Tibial nerve (tissue), 4 donors: ENCODE results near the gene FFAR4. TPM values are rescaled to one million over a fixed set of nuclear protein-coding genes. Genes with fewer than 3 reads are reported as not detected.

Experiments used
- DNase-seq, 2 donors: peaks; one replicate each; pipeline ENCODE4 v3.0.0-alpha.2; 2019; ENCODE audit warnings: low spot score in 2 of 2
- H3K27ac ChIP-seq, 4 donors: fragments of 200-600 bp; sonication (generic) in 3 of 4; one replicate each; pipeline ENCODE4 v1.5.1; 2017 to 2019; ENCODE audit warnings: mild to moderate bottlenecking in 1 of 4
- H3K27me3 ChIP-seq, 2 donors: fragments of 200-600 bp; sonication (generic) in 1 of 2; one replicate each; pipeline versions ENCODE4 v1.5.1 to v1.6.0; 2017 to 2019
- H3K36me3 ChIP-seq, 3 donors: fragments of 200-600 bp; sonication (generic); one replicate each; pipeline ENCODE4 v1.5.1; 2018 to 2019
- H3K4me1 ChIP-seq, 4 donors: fragments of 200-600 bp; sonication (generic) in 3 of 4; one replicate each; pipeline ENCODE4 v1.5.1; 2017 to 2019
- H3K4me3 ChIP-seq, 4 donors: fragments of 200-600 bp; sonication (generic) in 3 of 4; one replicate each; pipeline ENCODE4 v1.5.1; 2017 to 2019; ENCODE audit warnings: mild to moderate bottlenecking in 1 of 4, moderate library complexity in 1 of 4
- H3K9me3 ChIP-seq, 4 donors: fragments of 200-600 bp; sonication (generic) in 3 of 4; one replicate each; pipeline ENCODE4 v1.5.1; 2017 to 2019
- EP300 ChIP-seq, 2 donors: sonication (generic); formaldehyde crosslinking; IDR thresholded peaks; one replicate each; pipeline ENCODE4 v1.6.1; 2017; ENCODE audit warnings: antibody characterized with exemption in 2 of 2, mild to moderate bottlenecking in 1 of 2
- POLR2A ChIP-seq, 2 donors: fragments of 450-650 bp; IDR thresholded peaks; one replicate each; pipeline ENCODE4 v1.6.1; 2017; ENCODE audit warnings: antibody characterized with exemption in 2 of 2, mild to moderate bottlenecking in 2 of 2, moderate library complexity in 2 of 2
- WGBS, 2 donors: methylation state at CpG; one replicate each; pipeline ENCODE4 v1.1.5; 2018; 5-methylcytosine and 5-hydroxymethylcytosine counted together
- total RNA-seq, 4 donors: library from RNA; depleted of rRNA; stranded (reverse); fragments of >200 nt; gene quantifications; one replicate each; pipeline ENCODE4 v1.1.0, GENCODE V29; 2016
- TF ChIP-seq, protein P1 (sequence below), 5 experiments: fragments of 200-600 bp in 3 of 5; fragments of 450-650 bp in 2 of 5; sonication (generic) in 3 of 5; IDR thresholded peaks; one replicate each; pipeline ENCODE4 v1.5.1; 2016 to 2019; ENCODE audit warnings: antibody characterized with exemption in 5 of 5, mild to moderate bottlenecking in 3 of 5, moderate library complexity in 2 of 5

Gene FFAR4
- total RNA-seq, 4 donors from 2014 or later = 0.39 to 1.5 (median 0.97) TPM

DNA sequence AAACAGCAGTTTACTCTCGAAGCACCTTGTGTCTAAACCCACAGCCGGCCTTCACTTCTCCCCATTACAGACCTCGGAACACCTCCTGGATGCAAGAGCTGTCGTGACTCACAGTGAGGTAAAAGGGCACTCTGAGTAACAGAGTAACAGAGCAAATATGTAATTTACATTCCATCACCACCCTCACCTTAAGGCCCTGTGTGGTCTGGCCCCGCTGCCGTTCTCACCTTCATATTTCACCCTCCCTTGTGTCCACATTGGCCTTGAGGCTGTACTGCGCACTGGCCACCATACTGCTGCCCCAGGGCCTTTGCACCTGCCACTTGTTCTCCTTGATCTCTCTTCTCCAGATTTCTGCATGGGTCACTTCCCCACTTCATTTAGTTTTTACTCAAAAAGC, 12.6 kb downstream of the FFAR4 start:
- no peak overlapping the region for H3K4me3 ChIP-seq
- no peak overlapping the region for H3K27ac ChIP-seq
- H3K27me3 ChIP-seq = no peaks in the 10 kb centered on the region
- TF ChIP-seq POLR2A (IDR thresholded peaks at IDR 0.05) (no peak), EP300 (IDR thresholded peaks at IDR 0.05) (no peak)
- TF ChIP-seq, protein P1, sequence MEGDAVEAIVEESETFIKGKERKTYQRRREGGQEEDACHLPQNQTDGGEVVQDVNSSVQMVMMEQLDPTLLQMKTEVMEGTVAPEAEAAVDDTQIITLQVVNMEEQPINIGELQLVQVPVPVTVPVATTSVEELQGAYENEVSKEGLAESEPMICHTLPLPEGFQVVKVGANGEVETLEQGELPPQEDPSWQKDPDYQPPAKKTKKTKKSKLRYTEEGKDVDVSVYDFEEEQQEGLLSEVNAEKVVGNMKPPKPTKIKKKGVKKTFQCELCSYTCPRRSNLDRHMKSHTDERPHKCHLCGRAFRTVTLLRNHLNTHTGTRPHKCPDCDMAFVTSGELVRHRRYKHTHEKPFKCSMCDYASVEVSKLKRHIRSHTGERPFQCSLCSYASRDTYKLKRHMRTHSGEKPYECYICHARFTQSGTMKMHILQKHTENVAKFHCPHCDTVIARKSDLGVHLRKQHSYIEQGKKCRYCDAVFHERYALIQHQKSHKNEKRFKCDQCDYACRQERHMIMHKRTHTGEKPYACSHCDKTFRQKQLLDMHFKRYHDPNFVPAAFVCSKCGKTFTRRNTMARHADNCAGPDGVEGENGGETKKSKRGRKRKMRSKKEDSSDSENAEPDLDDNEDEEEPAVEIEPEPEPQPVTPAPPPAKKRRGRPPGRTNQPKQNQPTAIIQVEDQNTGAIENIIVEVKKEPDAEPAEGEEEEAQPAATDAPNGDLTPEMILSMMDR (IDR thresholded peaks at IDR 0.05) = no peak
- H3K36me3 ChIP-seq = no peaks in the 10 kb centered on the region
- no peaks in the 10 kb centered on the region for H3K9me3 ChIP-seq
- no peaks in the 10 kb centered on the region for H3K4me1 ChIP-seq
- DNase-seq = no peak
- 86 to 90% methylated on average over 7 of the region's 7 CpGs for WGBS, 2 donors

DNA sequence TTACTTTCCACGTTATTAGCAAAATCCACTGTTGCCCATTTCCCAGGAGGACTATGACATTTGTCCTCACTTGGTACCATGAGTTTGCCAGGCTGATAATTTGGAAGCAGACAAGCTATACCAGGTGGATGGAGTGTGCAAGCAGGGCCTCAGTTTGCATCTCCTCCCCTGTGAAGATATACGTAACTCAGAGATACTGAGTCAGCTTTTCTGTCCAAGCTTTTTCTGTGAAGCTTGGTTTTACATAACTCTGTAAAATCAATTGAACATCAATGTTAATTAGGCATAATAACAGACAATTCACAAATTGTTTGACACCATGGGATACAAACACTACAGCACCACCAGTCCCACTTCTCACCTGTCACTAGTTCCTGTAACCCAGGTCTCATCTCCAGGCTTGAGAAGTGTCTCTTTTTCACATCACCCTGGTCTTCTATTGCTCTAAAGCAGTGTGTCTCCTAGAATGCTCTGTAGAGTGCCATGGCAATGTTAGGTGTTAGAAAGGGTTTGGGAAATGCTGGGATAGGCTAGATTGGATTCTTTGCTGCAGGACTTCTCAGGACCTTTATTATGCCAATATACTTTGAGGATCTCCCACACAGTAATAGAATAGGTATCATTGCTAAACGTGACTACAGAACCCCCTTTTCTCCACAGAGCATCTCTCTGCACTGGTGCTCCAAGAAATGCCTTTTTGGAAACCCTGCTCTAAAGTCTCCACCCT, 13.7 kb downstream of the FFAR4 start:
- Histone ChIP-seq H3K27me3 (no peaks in the 10 kb centered on the region), H3K27ac (no peak overlapping the region), H3K4me3 (no peak overlapping the region), H3K36me3 (no peaks in the 10 kb centered on the region), H3K9me3 (no peaks in the 10 kb centered on the region), H3K4me1 (no peaks in the 10 kb centered on the region)
- TF ChIP-seq EP300 (IDR thresholded peaks at IDR 0.05) = no peak
- TF ChIP-seq POLR2A (IDR thresholded peaks at IDR 0.05) = no peak
- no peak for DNase-seq
- WGBS, 2 donors = 75 to 80% methylated on average over 3 of the region's 3 CpGs

DNA sequence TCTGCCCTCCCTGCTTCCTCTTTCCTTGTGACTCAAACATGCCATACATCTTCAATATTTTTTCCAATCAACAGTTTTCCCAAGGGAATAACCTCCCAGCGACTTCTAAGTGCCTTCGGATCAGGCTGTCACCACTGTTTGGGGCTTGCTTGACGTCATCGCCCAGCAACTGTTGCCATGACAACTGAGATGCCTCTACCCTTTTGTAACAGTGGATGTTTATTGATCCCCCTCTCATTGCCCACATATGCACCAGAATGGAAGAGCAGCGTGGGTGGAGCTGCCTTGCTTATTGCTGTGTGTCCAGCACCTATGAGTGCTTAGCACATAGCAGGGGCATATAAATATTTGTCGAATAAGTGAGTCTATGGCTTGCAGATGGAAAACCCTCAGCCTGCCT, 14.4 kb downstream of the FFAR4 start:
- Histone ChIP-seq H3K9me3 (no peaks in the 10 kb centered on the region), H3K36me3 (no peaks in the 10 kb centered on the region), H3K4me3 (no peak overlapping the region), H3K4me1 (no peaks in the 10 kb centered on the region), H3K27ac (no peak overlapping the region), H3K27me3 (no peaks in the 10 kb centered on the region)
- WGBS, 2 donors = 24 to 32% methylated on average over 6 of the region's 6 CpGs
- no peak for DNase-seq
- no peak for TF ChIP-seq EP300 (IDR thresholded peaks at IDR 0.05)
- TF ChIP-seq, protein P1 (IDR thresholded peaks at IDR 0.05) = no peak
- no peak for TF ChIP-seq POLR2A (IDR thresholded peaks at IDR 0.05)

DNA sequence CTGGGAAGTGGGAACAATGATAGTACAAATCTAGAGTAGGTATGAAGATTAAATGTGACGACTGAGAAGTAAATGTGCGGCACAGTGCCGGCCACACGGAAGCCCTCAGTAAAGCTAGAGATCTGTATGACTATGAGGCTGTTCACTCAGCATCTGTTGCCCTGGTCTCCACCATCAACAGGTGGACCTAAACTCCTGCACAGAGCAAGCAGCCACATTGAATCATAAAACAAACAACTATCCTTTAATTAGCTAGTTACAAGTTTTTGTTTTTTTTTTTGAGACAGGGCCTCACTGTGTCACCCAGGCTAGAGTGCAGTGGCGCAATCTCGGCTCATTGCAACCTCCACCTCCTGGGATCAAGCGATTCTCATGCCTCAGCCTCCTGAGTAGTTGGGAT, 18.0 kb downstream of the FFAR4 start:
- Histone ChIP-seq H3K9me3 (no peaks in the 10 kb centered on the region), H3K27me3 (no peaks in the 10 kb centered on the region), H3K27ac (no peak overlapping the region), H3K36me3 (no peaks in the 10 kb centered on the region), H3K4me1 (no peaks in the 10 kb centered on the region), H3K4me3 (no peak overlapping the region)
- WGBS, 2 donors = 91 to 92% methylated on average over 7 of the region's 7 CpGs
- TF ChIP-seq EP300 (IDR thresholded peaks at IDR 0.05) (no peak), POLR2A (IDR thresholded peaks at IDR 0.05) (no peak)
- TF ChIP-seq, protein P1 (IDR thresholded peaks at IDR 0.05) = no peak
- no peak for DNase-seq

DNA sequence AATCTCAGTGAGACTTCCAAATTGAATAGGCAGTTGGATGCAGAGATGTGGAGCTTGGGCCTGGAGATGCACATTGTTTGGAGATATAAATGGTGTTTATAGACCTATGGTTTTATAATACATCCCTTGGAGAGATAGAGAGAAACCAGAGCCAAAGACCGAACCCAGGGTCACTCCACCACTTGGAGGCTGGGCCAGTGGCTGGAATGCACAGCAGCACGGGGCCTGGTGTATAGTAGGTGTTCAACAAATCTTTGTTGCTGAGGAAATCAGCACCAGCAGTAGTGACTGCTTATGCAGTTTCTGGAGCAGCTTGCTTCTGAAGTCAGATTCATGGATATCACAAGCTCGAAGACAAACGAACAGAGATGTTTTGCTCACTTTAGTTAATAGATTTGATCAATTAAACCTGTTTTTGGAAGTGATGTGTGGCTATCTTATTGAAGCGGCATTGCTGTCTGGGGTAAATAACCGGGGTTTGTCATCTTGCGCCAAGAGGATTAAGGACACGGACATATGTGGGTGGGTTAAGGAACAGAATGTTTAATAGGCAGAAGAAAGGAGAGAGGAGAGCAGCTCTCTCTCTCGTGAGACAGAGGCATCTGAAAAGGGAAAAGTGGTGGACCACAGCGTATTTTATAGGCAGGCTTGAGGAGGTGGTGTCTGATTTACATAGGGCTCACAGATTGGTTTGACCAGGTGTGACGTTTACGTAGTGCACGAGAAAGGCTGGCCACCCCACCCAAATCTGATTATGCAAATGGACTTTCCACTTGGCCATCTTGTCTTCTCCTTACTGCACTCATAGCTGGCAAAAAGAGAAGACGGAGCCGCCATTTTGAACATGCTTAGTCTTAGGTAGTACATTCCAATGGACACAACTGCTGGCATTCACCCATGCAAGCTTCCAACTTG, 23.4 kb downstream of the FFAR4 start:
- Histone ChIP-seq H3K4me1 (peaks cover 0 to 5% (median 0%) of the 10 kb centered on the region in 4 donors), H3K27me3 (no peaks in the 10 kb centered on the region), H3K27ac (no peak overlapping the region), H3K36me3 (no peaks in the 10 kb centered on the region), H3K9me3 (no peaks in the 10 kb centered on the region), H3K4me3 (no peak overlapping the region)
- DNase-seq = no peak
- 84 to 85% methylated on average over 15 of the region's 15 CpGs for WGBS, 2 donors
- no peak for TF ChIP-seq POLR2A (IDR thresholded peaks at IDR 0.05)
- TF ChIP-seq EP300 (IDR thresholded peaks at IDR 0.05) = no peak
- TF ChIP-seq, protein P1 (IDR thresholded peaks at IDR 0.05) = no peak
